Head of caudate nucleus (tissue), 42 donors: ENCODE results near the gene CYP2R1.

Source experiments
- DNase-seq, 42 donors: peaks; one replicate each; pipeline versions ENCODE4 v3.0.0 to v3.0.0-alpha.2; 2020 to 2021; ENCODE audit warnings: mixed read lengths in 7 of 42
- intact Hi-C: fragments of 100-400 bp; cut with DNase I; formaldehyde crosslinking; loops from one replicate; pipeline ENCODE4 v1.15.0; 2022

CYP2R1 gene

GRCh38 chr11:14892036-14892556 is at the start of gene CYP2R1:
Gene CYP2R1, minus strand, starts transcription at chr11:14892231. Its CDS starts 26 bp downstream, at chr11:14892205.
- intact Hi-C loops = no loop called here
- DNase-seq = peak; percentile 82 to 98 (median 94)

DNA sequence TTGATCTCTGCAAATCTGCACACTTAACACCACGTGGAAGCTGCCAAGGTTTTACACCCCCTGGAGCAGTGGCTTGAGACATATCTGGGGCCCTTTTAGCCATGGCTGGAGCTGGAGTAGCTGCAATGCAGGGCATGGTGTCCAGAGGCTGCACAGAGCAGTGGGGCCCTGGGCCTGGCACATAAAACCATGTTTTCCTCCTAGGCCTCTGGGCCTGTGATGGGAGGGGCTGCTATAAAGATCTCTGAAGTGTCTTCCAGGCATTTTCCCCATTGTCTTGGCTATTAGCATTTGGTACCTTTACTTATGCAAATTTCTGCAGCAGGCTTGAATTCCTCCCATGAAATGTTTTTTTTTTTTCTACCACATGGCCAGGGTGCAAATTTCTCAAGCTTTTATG is 46.9 kb upstream of the CYP2R1 start:
- intact Hi-C loops = no loop called here
- no peak for DNase-seq

GRCh38 chr11:14934641-14935351 is 42.8 kb upstream of the CYP2R1 start:
- intact Hi-C loops = no loop called here
- DNase-seq = no peak

DNA sequence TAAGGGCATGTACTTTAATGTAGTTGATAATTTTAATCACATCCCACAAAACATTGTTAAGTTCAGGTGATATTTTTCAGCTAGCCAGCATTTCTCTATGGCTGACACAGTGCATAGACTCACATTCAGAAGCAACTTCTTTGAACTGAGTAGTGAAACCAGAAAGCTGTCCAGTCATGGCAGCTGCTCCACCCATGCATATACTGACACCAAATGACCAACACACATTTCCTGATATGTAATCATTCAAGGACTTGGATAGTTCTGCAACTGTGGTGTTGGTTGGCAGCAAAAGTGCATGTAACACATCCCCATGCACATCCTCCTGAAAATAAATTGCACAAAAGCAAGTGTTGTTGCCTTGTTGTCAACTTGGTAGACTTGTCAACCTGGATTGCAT is 40.4 kb upstream of the CYP2R1 start:
- DNase-seq = no peak
- intact Hi-C loops = no loop called here

- no peak for DNase-seq
- intact Hi-C loops = no loop called here
Observed at GRCh38 chr11:14930369-14930768, 38.3 kb upstream of the CYP2R1 start.

DNA sequence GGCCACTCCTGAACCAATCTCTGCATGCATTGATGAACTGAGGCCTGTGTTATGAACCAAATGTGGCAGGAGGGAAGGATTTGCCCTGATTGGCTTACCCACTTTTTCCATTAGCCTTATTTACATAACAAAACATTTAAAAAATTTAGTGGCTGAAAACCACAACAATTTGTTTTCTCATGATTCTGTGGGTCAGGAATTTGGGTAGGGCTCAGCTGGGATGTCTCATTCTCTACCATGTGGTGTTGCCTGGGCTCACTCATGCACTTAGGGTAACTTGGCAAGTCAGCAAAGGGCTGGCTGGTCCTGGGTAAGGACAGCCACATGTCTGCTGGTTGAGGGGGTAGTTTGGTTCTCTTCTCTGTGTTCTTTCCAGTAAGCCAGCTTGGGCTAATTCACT is 35.1 kb upstream of the CYP2R1 start:
- intact Hi-C loops = no loop called here
- DNase-seq = no peak

DNA sequence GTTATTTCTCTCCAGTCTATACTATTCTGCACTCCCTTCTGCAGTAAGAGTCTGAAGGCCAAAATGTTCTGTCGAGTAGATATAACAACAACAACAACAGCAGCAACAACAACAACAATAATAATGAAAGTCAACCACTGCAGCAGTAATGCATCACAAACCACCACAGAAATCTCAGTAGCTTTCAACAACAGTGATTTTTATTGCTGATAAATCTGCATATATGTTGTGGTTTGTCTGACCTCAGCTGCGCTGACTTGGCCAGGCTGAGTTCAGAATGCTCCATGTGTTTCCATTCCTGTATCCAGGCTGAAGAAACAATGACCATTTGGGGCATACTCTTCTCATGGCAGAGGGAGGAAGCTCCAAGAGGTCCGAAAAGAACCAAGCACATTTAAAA is 32.3 kb upstream of the CYP2R1 start:
- intact Hi-C loops = no loop called here
- no peak for DNase-seq

- no peak for DNase-seq
- intact Hi-C loops = no loop called here
Observed at GRCh38 chr11:14916403-14916802, 24.4 kb upstream of the CYP2R1 start.

- intact Hi-C loops = no loop called here
- DNase-seq = no peak
Observed at GRCh38 chr11:14914536-14914935, 22.5 kb upstream of the CYP2R1 start.

GRCh38 chr11:14908214-14908880 is 16.3 kb upstream of the CYP2R1 start:
- peak in 25 of 42 donors; percentile 5 to 67 (median 37) for DNase-seq
- intact Hi-C loops = loop anchor here (5.0 to 10.0 kb wide), 2 partner anchors 116 to 374 kb away; no protein-coding TSS in a partner anchor

- intact Hi-C loops = loop anchor here (5.0 to 10.0 kb wide), 2 partner anchors 115 to 373 kb away; no protein-coding TSS in a partner anchor
- DNase-seq = peak; percentile 59 to 91 (median 79)
Observed at GRCh38 chr11:14907411-14908213, 15.6 kb upstream of the CYP2R1 start.

GRCh38 chr11:14906993-14907392 is 15.0 kb upstream of the CYP2R1 start:
- DNase-seq = no peak
- intact Hi-C loops = loop anchor here (5.0 to 10.0 kb wide), 2 partner anchors 115 to 372 kb away; no protein-coding TSS in a partner anchor

- intact Hi-C loops = loop anchor here (5.0 to 10.0 kb wide), 2 partner anchors 114 to 372 kb away; no protein-coding TSS in a partner anchor
Observed at GRCh38 chr11:14906578-14906977, 14.5 kb upstream of the CYP2R1 start.

GRCh38 chr11:14905104-14906033 is 13.3 kb upstream of the CYP2R1 start:
- peak in 35 of 42 donors; percentile 4 to 67 (median 38) for DNase-seq
- intact Hi-C loops = loop anchor here (5.0 to 10.0 kb wide), 2 partner anchors 113 to 371 kb away; no protein-coding TSS in a partner anchor

More at GRCh38 chr11:14906578-14906977, 14.5 kb upstream of the CYP2R1 start:
- DNase-seq = no peak

DNA sequence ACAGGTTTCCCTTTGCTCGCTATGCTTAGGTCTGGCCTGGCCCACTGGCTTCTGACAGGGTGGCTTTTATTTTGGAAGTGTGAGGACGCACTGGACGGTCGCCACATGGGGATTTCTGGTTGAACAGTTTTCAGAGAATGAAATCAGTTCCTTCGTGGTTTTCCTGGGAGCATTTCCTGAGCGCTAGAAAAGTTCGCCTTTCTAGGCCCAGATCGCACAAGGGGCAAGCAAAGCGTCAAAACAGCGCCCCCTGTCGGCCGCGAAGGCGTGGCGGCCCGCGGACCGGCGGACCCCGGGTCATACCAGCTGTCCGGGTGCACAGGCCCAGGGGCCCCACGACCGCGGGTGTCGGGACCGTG is 12.7 kb upstream of the CYP2R1 start:
- intact Hi-C loops = loop anchor here (5.0 to 10.0 kb wide), 2 partner anchors 112 to 370 kb away; no protein-coding TSS in a partner anchor
- DNase-seq = peak; percentile 50 to 91 (median 79)

GRCh38 chr11:14902650-14903350 is 10.8 kb upstream of the CYP2R1 start:
- no peak for DNase-seq
- intact Hi-C loops = loop anchor here (10.0 kb wide), 1 partner anchor 368 kb away; no protein-coding TSS in a partner anchor

GRCh38 chr11:14898906-14899305 is 6.9 kb upstream of the CYP2R1 start:
- intact Hi-C loops = no loop called here
- DNase-seq = no peak
